Liver (tissue), 2 donors: Measurements from ENCODE around the gene RNU1-4.
"Not testable (repeated sequence)": the region's sequence is repeated elsewhere in the genome, so short reads cannot be mapped to it uniquely, and the experiment has no call there.

ENCODE experiments used
- TF ChIP-seq, protein P1 (sequence below): fragments of 150-350 bp; IDR thresholded peaks from 2 replicates; pipeline ENCODE4 v1.5.1; 2017; ENCODE audit warnings: improper control_type of control experiment, low read depth, low read length; ENCODE audit not compliant: missing input control
- TF ChIP-seq, protein P2 (sequence below): IDR thresholded peaks from 2 replicates; pipeline ENCODE4 v1.6.1; 2016; ENCODE audit warnings: antibody characterized with exemption
- donor health status: healthy.

DNA sequence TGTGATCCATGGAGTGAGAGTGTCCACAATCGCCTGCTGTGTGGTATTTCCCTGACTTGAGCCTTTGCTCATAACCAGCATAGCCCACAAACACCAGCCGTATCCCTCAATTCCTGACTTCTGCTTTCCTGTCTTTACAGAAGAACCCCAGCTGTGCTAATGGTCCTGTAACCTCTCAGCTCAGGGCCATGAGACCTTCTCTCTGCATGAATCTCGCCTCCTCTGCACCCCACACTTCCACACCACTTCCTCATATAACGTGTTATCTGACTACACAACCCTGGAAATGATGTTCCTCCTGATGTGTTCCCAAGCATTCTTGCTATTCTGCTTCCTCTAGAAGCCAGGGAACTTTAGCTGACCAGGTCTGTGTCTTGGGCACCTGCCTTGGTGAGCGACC lies 41.3 kb downstream of the RNU1-4 start:
- TF ChIP-seq, protein P1, sequence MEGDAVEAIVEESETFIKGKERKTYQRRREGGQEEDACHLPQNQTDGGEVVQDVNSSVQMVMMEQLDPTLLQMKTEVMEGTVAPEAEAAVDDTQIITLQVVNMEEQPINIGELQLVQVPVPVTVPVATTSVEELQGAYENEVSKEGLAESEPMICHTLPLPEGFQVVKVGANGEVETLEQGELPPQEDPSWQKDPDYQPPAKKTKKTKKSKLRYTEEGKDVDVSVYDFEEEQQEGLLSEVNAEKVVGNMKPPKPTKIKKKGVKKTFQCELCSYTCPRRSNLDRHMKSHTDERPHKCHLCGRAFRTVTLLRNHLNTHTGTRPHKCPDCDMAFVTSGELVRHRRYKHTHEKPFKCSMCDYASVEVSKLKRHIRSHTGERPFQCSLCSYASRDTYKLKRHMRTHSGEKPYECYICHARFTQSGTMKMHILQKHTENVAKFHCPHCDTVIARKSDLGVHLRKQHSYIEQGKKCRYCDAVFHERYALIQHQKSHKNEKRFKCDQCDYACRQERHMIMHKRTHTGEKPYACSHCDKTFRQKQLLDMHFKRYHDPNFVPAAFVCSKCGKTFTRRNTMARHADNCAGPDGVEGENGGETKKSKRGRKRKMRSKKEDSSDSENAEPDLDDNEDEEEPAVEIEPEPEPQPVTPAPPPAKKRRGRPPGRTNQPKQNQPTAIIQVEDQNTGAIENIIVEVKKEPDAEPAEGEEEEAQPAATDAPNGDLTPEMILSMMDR = not testable (repeated sequence)
- TF ChIP-seq, protein P2, sequence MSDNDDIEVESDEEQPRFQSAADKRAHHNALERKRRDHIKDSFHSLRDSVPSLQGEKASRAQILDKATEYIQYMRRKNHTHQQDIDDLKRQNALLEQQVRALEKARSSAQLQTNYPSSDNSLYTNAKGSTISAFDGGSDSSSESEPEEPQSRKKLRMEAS = not testable (repeated sequence)
